Measurements from ENCODE around the gene POLRMT. TPM values are rescaled to one million over a fixed set of nuclear protein-coding genes. Genes with fewer than 3 reads are reported as not detected.

The POLRMT gene
- total RNA-seq, 4 donors from 2014 or later: 33.8 to 119 (median 70.5) TPM

DNA sequence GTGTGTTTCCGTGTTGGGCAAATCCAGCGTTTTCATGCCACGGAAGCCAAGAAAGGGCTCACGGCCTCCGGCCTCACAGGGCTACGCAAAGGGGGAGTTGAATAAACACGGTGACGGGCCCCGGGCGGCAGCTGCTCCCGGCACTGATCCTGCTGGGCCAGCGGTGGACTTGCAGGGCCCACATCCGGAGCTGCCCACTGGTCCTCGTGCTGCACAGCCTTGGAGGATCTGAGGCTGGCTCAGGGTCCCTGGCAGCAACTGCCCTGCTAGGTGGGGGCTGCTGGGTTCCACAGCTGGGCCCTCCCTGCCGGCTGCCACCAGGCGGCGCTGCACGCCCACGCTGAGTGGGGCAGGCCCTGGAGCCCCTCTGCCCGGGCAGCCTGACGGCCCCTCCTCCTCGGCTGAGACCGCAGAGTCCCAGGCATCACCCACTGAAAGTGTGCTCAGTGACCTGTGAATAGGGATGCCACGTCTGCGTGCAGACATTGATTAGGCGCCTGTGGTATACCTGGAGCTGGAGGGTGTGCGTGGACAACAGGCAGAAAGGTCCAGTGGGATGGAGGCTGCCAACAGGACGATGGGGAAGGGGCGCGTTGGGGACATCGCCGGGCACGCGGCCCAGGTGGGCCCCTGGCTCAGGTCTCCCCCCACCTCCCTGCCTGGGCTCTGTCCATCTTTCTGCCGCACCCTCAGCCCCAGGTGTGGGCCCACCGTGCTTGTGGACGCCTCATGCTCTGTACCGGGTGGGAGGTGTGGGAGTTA is 48.9 kb downstream of the POLRMT start:
- Histone ChIP-seq H3K4me3 (no peak overlapping the region), H3K4me1 (peaks cover 0 to 21% (median 5%) of the 10 kb centered on the region in 4 donors), H3K27ac (no peak overlapping the region), H3K27me3 (peaks cover 0 to 17% of the 10 kb centered on the region in 2 donors), H3K36me3 (peaks cover 0 to 39% (median 0%) of the 10 kb centered on the region in 3 donors), H3K9me3 (no peaks in the 10 kb centered on the region)
- peak; percentile 33 to 69 (median 68) for DNase-seq
- no peak for TF ChIP-seq POLR2A (IDR thresholded peaks at IDR 0.05)
- TF ChIP-seq, protein P1, sequence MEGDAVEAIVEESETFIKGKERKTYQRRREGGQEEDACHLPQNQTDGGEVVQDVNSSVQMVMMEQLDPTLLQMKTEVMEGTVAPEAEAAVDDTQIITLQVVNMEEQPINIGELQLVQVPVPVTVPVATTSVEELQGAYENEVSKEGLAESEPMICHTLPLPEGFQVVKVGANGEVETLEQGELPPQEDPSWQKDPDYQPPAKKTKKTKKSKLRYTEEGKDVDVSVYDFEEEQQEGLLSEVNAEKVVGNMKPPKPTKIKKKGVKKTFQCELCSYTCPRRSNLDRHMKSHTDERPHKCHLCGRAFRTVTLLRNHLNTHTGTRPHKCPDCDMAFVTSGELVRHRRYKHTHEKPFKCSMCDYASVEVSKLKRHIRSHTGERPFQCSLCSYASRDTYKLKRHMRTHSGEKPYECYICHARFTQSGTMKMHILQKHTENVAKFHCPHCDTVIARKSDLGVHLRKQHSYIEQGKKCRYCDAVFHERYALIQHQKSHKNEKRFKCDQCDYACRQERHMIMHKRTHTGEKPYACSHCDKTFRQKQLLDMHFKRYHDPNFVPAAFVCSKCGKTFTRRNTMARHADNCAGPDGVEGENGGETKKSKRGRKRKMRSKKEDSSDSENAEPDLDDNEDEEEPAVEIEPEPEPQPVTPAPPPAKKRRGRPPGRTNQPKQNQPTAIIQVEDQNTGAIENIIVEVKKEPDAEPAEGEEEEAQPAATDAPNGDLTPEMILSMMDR (IDR thresholded peaks at IDR 0.05): peak; percentile 61 to 88 (median 80)

DNA sequence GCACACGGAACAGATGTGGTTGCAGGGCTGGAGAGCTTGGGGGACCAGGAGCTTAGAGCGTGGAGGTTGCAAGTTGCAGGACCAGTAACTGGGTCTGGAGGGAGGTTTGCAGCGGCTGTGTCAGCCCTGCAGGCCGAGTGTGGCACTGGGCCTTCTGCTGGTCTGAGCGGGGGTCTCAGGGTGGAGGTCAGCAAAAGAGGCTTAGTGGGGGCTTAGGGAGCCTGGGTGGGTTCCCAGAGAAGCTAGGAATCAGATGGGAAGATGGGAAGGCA is 49.4 kb downstream of the POLRMT start:
- TF ChIP-seq POLR2A (IDR thresholded peaks at IDR 0.05): no peak
- TF ChIP-seq, protein P1 (IDR thresholded peaks at IDR 0.05): no peak
- H3K4me1 ChIP-seq: peaks cover 0 to 16% (median 3%) of the 10 kb centered on the region in 4 donors
- no peaks in the 10 kb centered on the region for H3K9me3 ChIP-seq
- H3K27ac ChIP-seq: no peak overlapping the region
- peaks cover 0 to 43% (median 0%) of the 10 kb centered on the region in 3 donors for H3K36me3 ChIP-seq
- H3K4me3 ChIP-seq: no peak overlapping the region
- peaks cover 0 to 12% of the 10 kb centered on the region in 2 donors for H3K27me3 ChIP-seq
- DNase-seq: no peak

DNA sequence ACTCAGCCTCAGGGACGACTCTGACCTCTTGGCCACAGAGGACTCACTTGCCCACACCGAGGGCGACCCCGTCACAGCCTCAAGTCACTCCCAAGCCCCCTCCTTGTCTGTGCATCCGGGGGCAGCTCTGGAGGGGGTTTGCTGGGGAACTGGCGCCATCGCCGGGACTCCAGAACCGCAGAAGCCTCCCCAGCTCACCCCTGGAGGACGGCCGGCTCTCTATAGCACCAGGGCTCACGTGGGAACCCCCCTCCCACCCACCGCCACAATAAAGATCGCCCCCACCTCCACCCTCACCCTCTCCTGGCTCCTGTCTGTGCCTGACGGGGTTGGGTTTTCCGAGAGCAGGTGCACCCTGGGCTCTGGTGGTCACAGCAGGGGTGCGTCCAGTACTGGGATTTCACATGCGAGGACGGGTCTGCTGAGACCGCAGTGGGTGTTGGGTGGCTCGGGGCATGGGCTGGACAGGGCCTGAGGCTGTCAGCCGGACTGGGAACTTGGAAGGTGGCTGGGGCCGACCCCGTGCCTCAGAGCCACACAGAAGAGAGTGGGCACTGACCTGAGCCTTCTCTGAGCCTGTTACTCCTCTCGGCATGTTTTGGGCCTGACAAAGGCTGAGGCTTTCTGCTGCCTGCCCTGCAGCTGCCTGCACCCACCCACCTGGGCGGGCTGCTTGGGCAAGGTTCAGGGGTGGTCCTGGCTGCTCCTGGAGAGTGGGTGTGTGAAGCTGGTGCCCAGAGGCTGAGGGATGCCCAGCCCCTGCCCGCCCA is 50.0 kb downstream of the POLRMT start:
- Histone ChIP-seq H3K4me1 (peaks cover 0 to 13% (median 2%) of the 10 kb centered on the region in 4 donors), H3K4me3 (no peak overlapping the region), H3K36me3 (peaks cover 0 to 47% (median 0%) of the 10 kb centered on the region in 3 donors), H3K27ac (no peak overlapping the region), H3K9me3 (no peaks in the 10 kb centered on the region), H3K27me3 (peaks cover 0 to 7% of the 10 kb centered on the region in 2 donors)
- no peak for DNase-seq
- TF ChIP-seq, protein P1 (IDR thresholded peaks at IDR 0.05): no peak
- TF ChIP-seq POLR2A (IDR thresholded peaks at IDR 0.05): no peak

DNA sequence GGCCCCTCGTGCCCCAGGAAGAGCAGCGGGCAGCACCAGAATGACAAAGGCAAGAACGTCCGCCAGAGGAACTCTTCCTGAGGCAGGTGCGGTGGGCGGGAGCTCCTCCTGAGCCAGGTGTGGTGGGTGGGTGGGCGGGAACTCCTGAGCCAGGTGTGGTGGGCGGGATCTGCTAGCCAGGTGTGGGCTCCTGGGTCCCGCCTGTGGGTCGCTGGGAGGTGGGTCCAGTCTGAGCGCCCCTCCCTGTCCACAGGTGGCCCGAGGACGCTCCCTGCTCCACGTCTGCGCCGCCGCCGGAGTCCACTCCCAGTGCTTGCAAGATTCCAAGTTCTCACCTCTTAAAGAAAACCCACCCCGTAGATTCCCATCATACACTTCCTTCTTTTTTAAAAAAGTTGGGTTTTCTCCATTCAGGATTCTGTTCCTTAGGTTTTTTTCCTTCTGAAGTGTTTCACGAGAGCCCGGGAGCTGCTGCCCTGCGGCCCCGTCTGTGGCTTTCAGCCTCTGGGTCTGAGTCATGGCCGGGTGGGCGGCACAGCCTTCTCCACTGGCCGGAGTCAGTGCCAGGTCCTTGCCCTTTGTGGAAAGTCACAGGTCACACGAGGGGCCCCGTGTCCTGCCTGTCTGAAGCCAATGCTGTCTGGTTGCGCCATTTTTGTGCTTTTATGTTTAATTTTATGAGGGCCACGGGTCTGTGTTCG is 50.7 kb downstream of the POLRMT start:
- no peak overlapping the region for H3K27ac ChIP-seq
- H3K9me3 ChIP-seq: no peaks in the 10 kb centered on the region
- H3K36me3 ChIP-seq: peaks cover 0 to 47% (median 0%) of the 10 kb centered on the region in 3 donors
- no peak overlapping the region for H3K4me3 ChIP-seq
- no peak for DNase-seq
- H3K27me3 ChIP-seq: no peaks in the 10 kb centered on the region
- TF ChIP-seq, protein P1 (IDR thresholded peaks at IDR 0.05): no peak
- TF ChIP-seq POLR2A (IDR thresholded peaks at IDR 0.05): no peak
- H3K4me1 ChIP-seq: peaks cover 0 to 8% (median 0%) of the 10 kb centered on the region in 4 donors

DNA sequence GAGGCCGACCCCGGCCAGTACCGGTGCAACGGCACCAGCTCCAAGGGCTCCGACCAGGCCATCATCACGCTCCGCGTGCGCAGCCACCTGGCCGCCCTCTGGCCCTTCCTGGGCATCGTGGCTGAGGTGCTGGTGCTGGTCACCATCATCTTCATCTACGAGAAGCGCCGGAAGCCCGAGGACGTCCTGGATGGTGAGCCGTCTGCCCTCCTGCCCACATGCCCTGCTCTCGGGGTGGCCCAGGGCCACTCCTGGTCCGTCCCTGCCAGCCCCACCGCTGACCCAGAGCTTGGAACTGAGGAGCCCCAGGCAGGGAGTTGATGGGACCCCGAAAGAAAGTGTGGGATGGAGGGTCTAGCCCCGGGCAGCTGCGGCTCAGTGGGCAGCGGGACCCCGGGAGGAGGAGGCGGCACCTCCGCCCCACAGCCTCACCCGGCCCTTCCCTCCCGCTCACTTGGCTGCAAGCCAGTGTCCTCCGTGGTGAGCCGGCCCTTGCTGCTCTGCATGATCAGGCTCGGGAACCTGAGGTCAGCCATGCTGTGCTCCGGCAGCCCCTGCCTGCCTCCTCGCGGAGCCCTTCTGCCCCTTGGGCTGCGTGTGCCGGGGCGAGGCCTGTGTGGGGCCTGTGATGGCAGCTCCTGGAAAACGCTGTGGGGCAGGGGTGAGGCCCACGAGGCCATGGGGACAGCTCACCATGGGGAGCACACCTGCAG is 51.8 kb downstream of the POLRMT start:
- Histone ChIP-seq H3K9me3 (no peaks in the 10 kb centered on the region), H3K27ac (no peak overlapping the region), H3K36me3 (peaks cover 0 to 47% (median 0%) of the 10 kb centered on the region in 3 donors), H3K27me3 (no peaks in the 10 kb centered on the region), H3K4me1 (peaks cover 0 to 8% (median 0%) of the 10 kb centered on the region in 4 donors), H3K4me3 (no peak overlapping the region)
- no peak for TF ChIP-seq POLR2A (IDR thresholded peaks at IDR 0.05)
- TF ChIP-seq, protein P1 (IDR thresholded peaks at IDR 0.05): no peak
- no peak for DNase-seq

Measured in Peyer's patch (tissue), 4 donors.